ENCODE measurements around the gene CXCR2. TPM values are rescaled to one million over a fixed set of nuclear protein-coding genes. Genes with fewer than 3 reads are reported as not detected.
"Not testable (repeated sequence)": the region's sequence is repeated elsewhere in the genome, so short reads cannot be mapped to it uniquely, and the experiment has no call there.

The CXCR2 gene
- total RNA-seq, 1 donor from 2014 or later = 18.7 TPM

DNA sequence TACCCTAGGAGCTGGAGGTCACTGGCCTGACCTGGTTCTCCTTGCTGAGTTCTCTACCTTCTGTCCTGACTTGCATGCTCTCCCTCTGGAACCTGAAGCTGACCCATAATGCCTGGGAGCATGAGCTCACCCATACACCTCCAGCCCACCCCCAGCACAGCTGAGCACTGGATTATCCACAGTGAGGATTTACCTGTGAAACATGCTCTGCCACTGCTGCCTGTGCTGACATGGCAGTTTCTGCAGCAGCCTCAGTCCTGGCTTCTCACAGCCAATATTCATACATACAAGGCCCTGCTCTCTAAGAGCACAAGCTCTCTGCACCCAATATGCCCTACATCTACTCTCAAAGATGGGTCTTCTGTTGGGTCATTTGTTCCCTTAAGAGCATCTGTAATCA is 5.0 kb downstream of the CXCR2 start:
- peak; percentile 82 for ATAC-seq

DNA sequence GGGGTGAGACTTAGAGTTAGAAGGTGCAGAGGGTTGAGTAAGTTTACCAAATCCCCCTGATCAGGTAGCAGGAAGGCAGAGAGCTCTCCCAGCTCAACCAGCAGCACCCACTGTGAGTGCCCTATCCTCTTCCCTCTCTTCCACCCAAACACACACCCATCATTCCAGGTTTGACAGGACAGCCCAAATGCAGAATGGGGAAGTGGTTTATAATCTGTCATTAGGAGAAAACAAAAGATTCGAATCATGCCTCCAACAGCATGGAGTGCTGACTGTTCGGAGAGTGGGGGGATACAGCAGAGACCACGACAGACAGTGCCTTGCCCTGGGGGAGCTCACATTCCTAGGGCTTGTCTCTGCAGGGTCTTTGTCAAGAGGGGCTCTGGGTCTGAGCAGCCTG is 11.7 kb downstream of the CXCR2 start:
- ATAC-seq = no peak

DNA sequence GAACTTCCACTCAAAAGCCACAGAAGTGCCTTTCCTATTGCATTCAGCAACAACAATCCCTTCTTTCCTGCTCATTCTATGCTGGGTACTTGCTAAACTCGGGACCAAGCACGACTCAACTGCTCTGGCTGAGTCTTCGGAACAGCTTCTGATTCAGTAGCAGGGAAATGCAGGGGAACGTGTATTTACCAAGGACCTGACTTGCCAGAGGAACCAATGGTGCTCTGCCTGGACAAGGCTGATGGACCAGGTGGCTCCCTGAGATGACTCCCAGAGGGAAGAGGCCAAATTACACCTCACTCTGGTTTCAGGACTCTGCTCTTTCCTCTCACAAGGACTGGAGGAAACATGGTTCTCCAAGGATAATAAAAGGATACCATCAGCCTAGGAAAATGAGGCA is 12.2 kb downstream of the CXCR2 start:
- ATAC-seq = peak; percentile 73

DNA sequence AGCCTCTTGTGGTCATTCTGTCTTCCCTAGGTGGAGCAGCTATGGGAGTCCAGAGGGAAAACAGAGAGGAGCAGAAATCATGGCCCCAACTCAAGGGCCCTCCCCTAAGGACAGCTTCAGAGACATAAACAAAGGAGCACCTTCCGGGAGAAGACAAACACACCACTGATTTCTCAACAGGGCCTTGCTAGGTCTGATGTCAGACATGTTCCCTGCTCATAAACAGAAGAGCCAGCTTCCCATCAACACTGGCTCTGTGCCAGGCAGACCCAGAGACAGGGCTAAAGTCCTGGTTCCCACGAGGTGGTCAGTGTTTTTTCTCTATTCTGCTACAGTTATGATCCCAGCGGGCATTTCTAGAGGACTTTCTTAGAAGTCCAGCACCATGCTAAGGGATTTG is 19.3 kb downstream of the CXCR2 start:
- peak; percentile 59 for ATAC-seq

DNA sequence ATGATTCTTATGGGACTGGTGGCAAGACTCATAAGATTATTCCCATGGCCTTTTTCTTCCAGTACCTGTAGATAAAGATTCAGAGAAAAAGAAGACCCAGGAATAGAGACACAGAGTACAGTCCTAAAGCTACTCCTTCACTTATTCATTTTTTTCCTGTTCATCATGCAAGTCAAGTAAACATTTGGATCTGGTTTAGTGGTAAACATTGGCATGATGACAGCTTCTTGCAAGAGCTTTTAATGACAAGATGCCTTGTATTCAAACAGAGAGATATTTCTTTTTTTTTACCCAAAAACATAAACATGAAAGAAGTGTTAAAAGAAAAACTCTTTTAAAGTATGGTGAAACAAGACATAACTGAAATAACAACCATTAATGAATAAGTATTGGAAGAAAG is 20.2 kb downstream of the CXCR2 start:
- no peak for ATAC-seq

DNA sequence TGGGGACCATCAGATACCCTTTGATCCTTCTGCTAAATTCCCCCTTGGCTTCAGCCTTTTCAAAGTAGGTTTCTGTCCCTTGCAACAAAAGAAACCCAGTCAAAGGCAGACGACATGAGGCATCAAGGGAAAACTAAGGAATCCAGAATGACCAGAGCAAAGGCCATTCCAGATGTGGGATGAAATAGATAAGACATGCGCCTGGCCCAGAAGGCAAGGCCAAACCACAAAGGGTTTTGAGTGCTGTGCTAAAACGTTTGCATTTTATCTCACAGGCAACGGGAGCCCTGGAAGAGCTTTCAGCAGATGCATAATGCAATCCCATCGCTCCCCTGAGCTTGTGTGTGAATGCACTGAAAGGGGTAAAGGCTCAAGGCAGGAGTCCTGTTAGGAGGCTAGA is 23.3 kb downstream of the CXCR2 start:
- no peak for ATAC-seq

DNA sequence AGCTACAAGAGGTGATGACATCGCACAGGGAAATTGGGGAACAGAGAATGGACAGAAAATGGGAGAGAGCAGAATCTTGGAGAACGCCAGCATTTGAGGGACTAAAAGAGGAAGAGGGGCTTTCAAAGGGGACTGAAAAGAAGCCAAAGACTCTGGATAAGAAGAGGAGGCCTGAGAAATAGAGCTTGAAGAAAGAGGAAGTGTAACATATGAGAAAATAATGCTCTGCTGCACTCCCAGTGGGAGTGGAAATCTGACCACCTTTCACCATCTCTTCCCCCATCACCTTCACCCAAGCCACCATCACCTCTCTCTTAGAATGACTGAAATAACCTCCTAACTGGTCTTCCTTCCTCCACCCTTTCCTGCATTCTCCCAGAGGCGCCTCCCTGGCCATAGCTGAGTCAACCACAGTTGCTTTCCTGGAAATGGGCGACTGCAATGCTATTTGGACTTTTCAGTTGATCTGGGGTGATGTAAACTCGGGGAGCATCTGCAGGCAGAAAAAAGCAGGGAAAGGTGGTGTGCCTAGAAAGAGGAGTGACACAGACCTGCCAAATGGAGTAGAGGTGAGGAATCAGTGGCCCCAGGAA is 24.1 kb downstream of the CXCR2 start:
- ATAC-seq = no peak

DNA sequence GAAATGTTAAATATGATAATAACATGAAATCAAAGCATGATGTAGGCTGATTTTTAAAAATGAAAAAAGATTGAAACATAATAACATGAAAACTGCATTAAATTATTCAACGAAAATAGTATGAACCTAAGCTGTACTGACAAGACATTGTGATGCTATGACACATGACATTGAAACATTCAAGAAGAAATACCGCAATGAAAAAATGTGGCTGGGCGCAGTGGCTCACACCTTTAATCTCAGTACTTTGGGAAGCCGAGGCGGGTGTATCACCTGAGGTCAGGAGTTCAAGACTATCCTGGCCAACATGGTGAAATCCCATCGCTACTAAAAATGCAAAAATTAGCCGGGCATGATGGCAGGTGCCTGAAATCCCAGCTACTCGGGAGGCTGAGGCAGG is 26.3 kb downstream of the CXCR2 start:
- ATAC-seq = peak; percentile 56

DNA sequence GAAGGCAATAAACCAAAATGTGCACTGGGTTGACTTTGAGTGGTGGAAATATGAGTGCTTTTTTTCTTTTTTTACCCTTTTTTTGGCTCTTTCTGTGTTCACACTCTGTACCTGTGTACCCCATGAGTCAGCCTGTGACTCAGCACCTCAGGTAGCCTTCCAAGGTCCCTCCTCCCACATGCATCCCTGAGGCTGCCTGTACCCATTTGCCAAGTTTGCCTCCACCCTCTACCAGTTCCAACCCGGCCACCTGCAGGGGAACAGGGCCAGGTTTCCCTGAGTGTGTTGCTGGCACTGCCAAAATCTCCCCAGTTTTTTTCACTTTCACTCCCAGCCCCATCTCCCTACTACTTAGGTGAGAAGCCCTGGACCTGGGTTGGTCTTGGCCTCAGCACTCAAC is 26.9 kb downstream of the CXCR2 start:
- ATAC-seq = peak; percentile 99

DNA sequence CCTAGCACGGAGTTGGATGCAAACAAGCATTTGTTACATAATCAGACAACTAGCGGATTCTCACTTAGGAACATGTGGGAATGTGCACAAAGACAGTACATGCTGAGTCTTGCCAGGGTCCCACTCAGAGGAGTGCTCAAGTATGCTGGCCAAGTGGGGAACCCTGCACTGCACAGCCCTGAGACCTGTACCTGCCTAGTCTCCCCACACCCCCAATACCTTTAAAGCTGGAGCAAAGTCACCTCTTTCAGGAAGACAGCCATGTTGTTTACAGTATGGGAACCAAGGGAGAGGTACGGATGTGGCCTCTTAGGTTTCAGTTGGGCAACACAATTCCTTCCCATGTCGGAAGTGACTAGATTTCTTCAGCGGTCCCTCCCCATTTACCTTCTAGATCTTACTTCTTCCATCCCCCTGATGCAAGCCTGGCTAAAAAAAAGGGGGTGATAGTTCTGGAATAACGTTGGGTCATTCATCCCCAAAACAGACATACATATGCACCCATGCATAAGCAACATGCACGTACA is 30.2 kb downstream of the CXCR2 start:
- no peak for ATAC-seq

DNA sequence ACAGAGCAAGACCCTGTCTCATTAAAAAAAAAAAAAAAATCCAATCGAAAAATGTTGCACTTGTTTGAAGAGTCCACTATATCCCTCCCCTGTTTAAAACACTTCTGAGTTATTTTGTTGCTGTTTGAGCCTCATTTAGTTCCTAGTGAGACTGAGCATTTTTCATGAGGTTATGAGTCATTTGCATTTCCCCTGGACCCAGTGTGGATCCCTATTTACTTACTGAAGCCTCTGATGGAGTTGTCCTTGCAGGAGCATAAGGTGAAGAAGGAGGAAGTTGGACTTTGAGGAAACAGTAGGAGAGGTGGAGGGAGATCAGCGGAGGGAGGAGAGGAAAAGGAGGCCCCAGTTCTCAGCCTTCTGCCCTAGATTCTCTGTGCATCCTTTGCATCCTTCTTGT is 35.8 kb downstream of the CXCR2 start:
- ATAC-seq = no peak

DNA sequence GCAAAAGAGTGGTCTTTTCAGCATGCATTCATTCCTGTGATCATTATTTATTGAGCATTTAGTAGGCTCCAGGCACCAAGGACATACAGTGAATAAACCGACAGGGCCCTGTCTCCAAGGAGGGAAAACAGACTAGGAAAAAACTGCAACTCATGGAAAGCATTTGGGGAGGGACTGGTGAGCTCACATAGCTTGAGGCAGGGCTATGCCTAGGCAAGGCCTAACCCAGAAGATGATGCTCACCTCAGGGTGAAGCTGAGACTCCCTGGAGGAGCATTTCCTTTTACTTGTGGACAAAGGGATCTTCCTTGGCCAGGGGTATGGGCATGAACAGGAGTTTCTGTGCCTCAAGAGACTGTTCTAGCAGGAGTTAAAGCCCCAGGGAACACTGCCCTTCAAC is 37.0 kb downstream of the CXCR2 start:
- peak; percentile 64 for ATAC-seq

DNA sequence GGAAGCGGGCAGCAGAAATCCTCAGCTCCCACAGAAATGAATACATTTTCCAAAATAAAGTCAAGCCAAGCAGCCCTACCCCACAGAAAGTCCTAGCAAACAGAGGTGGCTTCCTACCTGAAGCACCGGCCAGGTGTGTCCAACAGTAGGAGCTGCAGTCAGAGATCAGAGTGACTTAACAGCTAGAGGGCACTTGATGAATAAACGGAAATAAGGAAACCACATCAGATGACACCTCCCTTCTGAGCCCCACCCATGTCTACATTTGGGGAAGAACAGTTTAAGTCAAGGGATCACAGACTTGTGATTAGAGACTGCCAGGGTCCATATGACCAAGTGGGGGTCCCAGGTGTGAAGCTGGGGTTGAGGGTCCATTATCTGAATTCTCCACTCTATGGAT is 41.0 kb downstream of the CXCR2 start, which contains the start of gene CXCR1:
CXCR1 (minus strand) TSS at position 172 of the 400 bp plus-strand sequence. CDS start 1,751 bp downstream, outside the sequence.
- ATAC-seq = peak; percentile 79

DNA sequence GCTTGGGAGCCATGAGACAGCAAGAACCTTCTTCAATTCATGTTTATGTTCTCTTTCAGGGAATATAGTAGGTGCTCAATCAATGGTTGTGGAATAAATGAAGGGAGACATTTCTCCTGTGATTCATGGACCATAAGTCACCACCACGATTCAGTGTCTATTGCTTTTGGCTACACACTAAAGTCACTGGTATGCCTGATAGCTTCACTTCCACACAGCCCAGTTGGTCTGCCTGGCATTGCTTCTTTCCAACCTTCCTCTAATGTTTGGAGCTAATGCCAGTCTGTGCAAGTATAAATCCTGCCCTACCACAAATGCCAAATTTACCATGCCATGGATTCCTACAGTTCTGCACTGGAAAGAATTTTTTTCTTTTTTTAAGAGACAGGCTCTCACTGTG is 42.2 kb downstream of the CXCR2 start:
- ATAC-seq = peak; percentile 29

DNA sequence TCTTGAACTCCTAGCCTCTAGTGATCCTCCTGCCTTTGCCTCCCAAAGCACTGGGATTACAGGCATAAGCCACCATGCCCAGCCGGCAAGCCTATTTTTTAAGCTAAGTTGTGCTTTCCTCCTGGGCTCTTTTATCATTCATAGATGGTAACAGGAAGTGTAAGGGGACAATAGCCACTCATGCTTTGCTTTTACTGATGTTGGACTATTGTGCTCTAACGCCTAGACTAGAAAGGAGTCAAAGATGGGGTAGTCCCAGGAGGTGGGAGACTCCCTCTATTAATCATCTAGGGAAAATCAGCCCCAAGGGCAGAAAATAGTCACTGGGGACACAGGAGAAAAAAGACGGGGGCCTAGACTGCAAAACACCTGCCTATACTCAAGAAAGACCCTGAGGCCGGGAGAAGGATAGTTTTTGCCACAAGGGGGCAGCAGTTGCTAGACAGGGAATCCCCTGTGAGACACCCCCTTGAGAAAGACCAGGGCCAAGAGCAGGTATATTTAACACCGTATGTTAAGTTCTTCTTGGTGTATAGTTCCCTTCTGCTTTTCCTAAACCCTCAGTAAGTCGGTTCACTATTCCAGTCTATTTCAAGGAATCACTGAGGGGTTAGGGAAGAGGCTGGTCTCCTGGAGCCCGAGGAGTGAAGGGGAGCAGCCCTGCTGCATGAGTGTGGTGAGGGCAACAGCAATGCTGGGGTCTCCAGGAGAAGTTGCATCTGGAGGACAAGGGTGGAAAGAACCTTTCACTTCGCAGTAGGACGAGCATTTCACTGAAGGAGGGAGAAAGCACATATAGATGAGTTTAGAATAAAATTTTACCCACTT is 43.0 kb downstream of the CXCR2 start:
- no peak for ATAC-seq

DNA sequence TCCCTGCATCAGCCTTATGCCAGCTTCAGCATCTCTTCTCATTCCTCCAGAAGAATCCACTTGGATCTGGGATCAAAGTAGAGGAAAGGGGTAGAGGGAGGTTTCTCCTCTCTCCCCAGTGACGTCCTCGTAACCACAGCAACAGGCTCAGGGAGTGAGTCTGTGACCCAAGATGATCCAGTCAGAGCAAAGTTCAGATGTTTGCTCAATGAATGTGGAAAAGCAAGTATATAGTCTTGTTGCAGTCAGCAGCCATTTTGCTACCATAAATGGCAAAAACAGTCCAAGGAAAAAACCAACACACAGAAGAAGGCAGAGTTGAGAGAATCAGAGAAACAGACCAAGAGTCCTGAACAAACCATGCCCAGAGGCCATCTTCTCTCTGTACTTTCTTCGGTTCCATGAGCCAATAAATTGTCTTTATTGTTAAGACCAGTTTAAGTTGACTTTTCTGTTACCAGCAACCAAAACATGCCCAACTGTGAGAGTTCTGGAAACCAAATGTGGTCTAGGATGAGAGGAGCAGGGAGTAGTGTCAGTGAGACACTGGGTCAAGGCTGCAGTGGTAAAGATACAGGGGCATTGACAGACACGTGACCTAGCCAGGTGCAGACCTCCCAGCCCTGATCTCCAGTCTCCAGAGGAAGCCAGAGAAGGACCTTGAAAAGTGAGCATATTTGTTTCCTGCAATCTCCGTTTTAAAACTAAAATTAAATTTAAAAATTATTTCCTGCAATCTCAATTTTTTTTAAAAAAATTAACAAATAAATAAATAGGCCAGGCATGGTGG is 44.1 kb downstream of the CXCR2 start:
- ATAC-seq = no peak

DNA sequence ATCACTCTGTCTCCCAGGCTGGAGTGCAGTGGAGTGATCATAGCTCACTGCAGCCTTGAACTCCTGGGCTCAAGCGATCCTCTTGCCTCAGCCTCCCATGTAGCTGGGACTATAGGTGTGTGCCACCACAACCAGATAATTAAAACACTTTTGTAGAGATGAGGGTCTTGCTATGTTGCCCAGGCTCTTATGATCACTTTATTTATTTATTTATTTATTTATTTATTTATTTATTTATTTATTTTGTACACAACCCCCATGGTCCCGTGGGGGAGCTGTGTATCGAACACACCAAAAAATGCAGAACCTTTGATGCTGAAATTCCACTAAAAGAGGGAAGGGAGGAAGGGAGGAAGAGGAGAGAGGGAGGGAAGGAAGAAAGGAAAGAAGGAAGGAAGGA is 45.9 kb downstream of the CXCR2 start:
- not testable (repeated sequence) for ATAC-seq

DNA sequence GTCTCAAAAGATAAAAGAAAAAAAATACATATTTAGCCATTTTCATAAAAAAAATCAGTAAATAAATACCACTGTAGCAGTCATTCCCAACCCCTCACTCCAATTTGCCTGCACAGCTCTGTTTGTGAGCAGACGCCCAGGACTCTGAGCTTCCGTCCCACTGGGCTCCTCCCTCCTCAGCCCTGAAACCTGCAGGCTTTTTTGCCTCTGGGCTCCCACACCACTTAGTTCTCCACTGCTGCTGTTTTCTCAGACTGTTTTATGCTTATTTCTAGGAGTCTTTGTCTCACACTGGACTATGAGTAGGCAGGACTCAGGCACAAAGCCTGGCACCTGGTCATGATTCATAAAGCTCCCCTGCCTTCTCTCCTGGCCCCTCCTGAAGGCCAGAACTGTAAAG is 47.0 kb downstream of the CXCR2 start:
- no peak for ATAC-seq

DNA sequence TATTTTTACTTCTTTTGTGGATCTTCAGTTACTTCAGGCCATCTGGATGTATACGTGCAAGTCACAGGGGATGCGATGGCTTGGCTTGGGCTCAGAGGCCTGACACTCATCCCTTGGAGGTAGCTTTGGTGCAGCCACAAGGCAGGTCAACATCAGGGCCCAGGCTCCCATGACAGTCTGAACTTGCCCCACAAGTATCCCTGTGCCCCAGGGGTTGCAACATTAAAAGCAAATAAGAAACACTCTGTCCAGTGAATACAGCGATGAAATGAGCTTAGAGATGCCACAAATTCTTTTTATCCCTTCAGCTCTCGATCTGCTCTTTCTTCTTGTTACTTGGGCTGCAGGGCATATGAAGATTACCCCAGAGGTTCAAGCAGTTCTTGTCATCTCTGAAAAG is 54.0 kb downstream of the CXCR2 start:
- no peak for ATAC-seq

DNA sequence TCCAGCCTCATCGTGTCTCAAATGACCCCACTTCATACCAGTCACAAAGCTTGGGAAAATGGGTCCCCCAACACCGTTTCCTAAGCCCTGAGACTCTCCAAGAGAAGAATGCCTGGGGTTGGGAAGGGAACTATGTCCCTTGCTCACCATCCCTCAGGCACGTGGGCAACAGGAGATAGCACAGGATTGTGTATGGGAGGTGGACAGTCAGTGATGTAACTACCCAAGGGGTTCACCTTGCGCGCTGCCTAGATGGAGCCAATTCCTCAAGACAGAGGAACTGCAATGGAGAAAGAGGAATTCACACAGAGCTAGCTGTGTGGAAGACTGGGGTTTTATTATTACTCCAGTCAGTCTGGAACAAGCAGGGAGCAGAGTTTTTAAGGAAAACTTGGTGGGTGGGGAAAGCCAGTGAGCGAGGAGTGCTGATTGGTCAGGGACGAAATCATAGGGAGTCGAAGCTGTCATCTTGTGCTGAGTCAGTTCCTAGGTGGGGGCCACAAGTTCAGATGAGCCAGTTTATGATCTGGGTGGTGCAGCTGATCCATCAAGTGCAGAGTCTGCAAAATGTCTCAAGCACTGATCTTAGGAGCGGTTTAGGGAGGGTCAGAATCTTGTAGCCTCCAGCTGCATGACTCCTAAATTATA is 54.8 kb downstream of the CXCR2 start:
- peak; percentile 29 for ATAC-seq

DNA sequence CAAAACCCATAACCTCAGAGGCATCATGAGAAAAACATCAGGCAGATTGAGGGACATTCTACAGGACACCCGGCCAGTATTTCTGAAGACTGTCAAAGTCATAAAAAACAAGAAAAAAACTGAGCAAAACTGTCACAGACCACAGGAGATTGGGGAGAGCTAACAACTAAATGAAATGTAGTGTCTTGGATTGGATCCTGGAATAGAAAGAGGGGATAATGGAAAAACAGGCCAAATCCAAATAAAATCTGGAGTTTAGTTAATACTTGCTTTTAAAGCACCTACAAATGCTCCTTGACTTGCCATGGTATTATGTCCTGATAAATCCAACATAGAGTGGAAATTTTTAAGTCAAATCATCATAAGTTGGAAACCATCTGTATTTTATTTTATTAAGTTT is 58.5 kb downstream of the CXCR2 start:
- no peak for ATAC-seq

DNA sequence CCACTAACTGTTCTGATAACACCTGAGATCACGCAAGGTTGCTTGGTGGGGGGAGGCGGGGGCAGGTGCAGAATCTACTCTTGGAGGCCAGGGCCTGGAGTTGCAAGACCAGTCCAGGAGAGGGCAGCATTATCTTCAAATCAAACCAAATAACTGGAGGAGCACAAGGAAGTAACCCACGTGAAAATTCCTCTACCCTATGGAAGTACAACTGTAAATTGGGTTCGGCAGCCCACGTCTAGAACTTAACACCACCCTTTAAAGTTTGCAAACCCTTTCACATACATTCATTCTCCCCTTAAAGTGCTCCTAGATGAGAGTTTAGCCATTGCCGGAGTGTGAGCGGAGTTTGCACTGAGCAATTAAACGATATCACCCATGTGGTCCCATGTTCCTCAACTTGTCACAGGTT is 60.5 kb downstream of the CXCR2 start:
- peak; percentile 90 for ATAC-seq
